H9 (cell line): Measurements from ENCODE around the gene SLC8B1. TPM values are rescaled to one million over a fixed set of nuclear protein-coding genes. Genes with fewer than 3 reads are reported as not detected.
A peak's percentile ranks its signal among the peaks of the same experiment; 100 is the strongest.

Source experiments
- DNase-seq: peaks from one replicate; pipeline ENCODE4 v3.0.0-alpha.2; 2017
- H2AFZ ChIP-seq: one replicate; pipeline ENCODE4 v1.6.1; 2013; ENCODE audit warnings: mild to moderate bottlenecking, low read length, control low read depth, moderate library complexity
- H2AK5ac ChIP-seq: 2 replicates; pipeline ENCODE4 v1.6.1; 2013; ENCODE audit warnings: low read length, control low read depth, mixed read lengths; ENCODE audit not compliant: insufficient read length
- H2BK120ac ChIP-seq: one replicate; pipeline ENCODE4 v1.6.1; 2013; ENCODE audit warnings: low read depth, mild to moderate bottlenecking, low read length, control low read depth, inconsistent platforms; ENCODE audit not compliant: poor library complexity, severe bottlenecking
- H2BK12ac ChIP-seq: 2 replicates; pipeline ENCODE4 v1.6.1; 2013; ENCODE audit warnings: low read length, control low read depth, mixed read lengths, low read depth; ENCODE audit not compliant: insufficient read length
- H2BK15ac ChIP-seq: 2 replicates; pipeline ENCODE4 v1.6.1; 2013; ENCODE audit warnings: low read depth, low read length, control low read depth
- H2BK20ac ChIP-seq: one replicate; pipeline ENCODE4 v1.6.1; 2013; ENCODE audit warnings: low read depth, mild to moderate bottlenecking, low read length, control low read depth, inconsistent platforms; ENCODE audit not compliant: poor library complexity, severe bottlenecking
- H2BK5ac ChIP-seq: 2 replicates; pipeline ENCODE4 v1.6.1; 2013; ENCODE audit warnings: low read length, control low read depth, mixed read lengths; ENCODE audit not compliant: insufficient read length
- H3K14ac ChIP-seq: 2 replicates; pipeline ENCODE4 v1.6.1; 2013; ENCODE audit warnings: low read length, control low read depth; ENCODE audit not compliant: insufficient read depth
- H3K18ac ChIP-seq: 2 replicates; pipeline ENCODE4 v1.6.1; 2013; ENCODE audit warnings: low read depth, mild to moderate bottlenecking, mixed read lengths, low read length, control low read depth; ENCODE audit not compliant: insufficient read length
- H3K23ac ChIP-seq: 2 replicates; pipeline ENCODE4 v1.6.1; 2013; ENCODE audit warnings: low read length, control low read depth, mixed read lengths, low read depth; ENCODE audit not compliant: insufficient read length
- H3K23me2 ChIP-seq: 2 replicates; pipeline ENCODE4 v1.6.1; 2013; ENCODE audit warnings: low read depth, mild to moderate bottlenecking, mixed read lengths, low read length, control low read depth; ENCODE audit not compliant: insufficient read length, poor library complexity, severe bottlenecking
- H3K27ac ChIP-seq: 2 replicates; pipeline ENCODE4 v1.5.1; 2013; ENCODE audit warnings: low read length, control low read depth, mixed read lengths, low read depth; ENCODE audit not compliant: insufficient read length
- H3K27me3 ChIP-seq: 2 replicates; pipeline ENCODE4 v1.6.1; 2013; ENCODE audit warnings: low read length, control low read depth, inconsistent platforms; ENCODE audit not compliant: insufficient read depth
- H3K4ac ChIP-seq: 2 replicates; pipeline ENCODE4 v1.6.1; 2013; ENCODE audit warnings: low read depth, mild to moderate bottlenecking, control low read depth, inconsistent platforms, low read length, moderate library complexity
- H3K4me1 ChIP-seq: 2 replicates; pipeline ENCODE4 v1.6.1; 2013; ENCODE audit warnings: low read length, control low read depth, inconsistent platforms; ENCODE audit not compliant: insufficient read depth
- H3K4me2 ChIP-seq: 2 replicates; pipeline ENCODE4 v1.6.1; 2013; ENCODE audit warnings: low read length, control low read depth, mixed read lengths; ENCODE audit not compliant: insufficient read length, insufficient read depth
- H3K56ac ChIP-seq: 2 replicates; pipeline ENCODE4 v1.6.1; 2013; ENCODE audit warnings: low read depth, mild to moderate bottlenecking, mixed read lengths, low read length, control low read depth; ENCODE audit not compliant: insufficient read length
- H3K79me1 ChIP-seq: 2 replicates; pipeline ENCODE4 v1.6.1; 2013; ENCODE audit warnings: low read depth, mild to moderate bottlenecking, moderate library complexity, low read length, control low read depth, inconsistent platforms; ENCODE audit not compliant: insufficient read depth, poor library complexity, severe bottlenecking
- H3K79me2 ChIP-seq: 2 replicates; pipeline ENCODE4 v1.6.1; 2013; ENCODE audit warnings: low read length, control low read depth, inconsistent platforms; ENCODE audit not compliant: insufficient read depth
- H3K9ac ChIP-seq: 2 replicates; pipeline ENCODE4 v1.6.1; 2013; ENCODE audit warnings: low read length, control low read depth, mixed read lengths; ENCODE audit not compliant: insufficient read length; ENCODE audit errors: extremely low read depth
- H3K9me3 ChIP-seq: one replicate; pipeline ENCODE4 v1.6.1; 2013; ENCODE audit warnings: low read depth, low read length, inconsistent platforms; ENCODE audit not compliant: control insufficient read depth
- H3T11ph ChIP-seq: one replicate; pipeline ENCODE4 v1.6.1; 2013; ENCODE audit warnings: mild to moderate bottlenecking, low read length, control low read depth, inconsistent platforms
- H4K20me1 ChIP-seq: one replicate; pipeline ENCODE4 v1.6.1; 2013; ENCODE audit not compliant: control insufficient read depth, insufficient read length, insufficient read depth
- H4K5ac ChIP-seq: 2 replicates; pipeline ENCODE4 v1.6.1; 2013; ENCODE audit warnings: low read depth, mild to moderate bottlenecking, mixed read lengths, low read length, control low read depth; ENCODE audit not compliant: insufficient read length
- H4K8ac ChIP-seq: replicated peaks from 2 replicates; pipeline ENCODE4 v1.6.1; 2013; ENCODE audit warnings: low read length, control low read depth, mixed read lengths, low read depth; ENCODE audit not compliant: insufficient read length
- H4K91ac ChIP-seq: 2 replicates; pipeline ENCODE4 v1.6.1; 2013; ENCODE audit warnings: low read depth, mild to moderate bottlenecking, moderate library complexity, mixed read lengths, low read length, control low read depth; ENCODE audit not compliant: insufficient read length
- H3K27ac Mint-ChIP-seq, 3 experiments: 2 replicates in 2 of 3; 3 replicates in 1 of 3; pipeline ENCODE4 v1.8.0; 2020 to 2021; ENCODE audit warnings: mixed read lengths in 3 of 3, mild to moderate bottlenecking in 1 of 3, moderate library complexity in 1 of 3
- H3K27me3 Mint-ChIP-seq: 2 replicates; pipeline ENCODE4 v1.8.0; 2021; ENCODE audit warnings: low read depth, mild to moderate bottlenecking, moderate library complexity, mixed read lengths
- H3K36me3 Mint-ChIP-seq, 3 experiments: 2 replicates in 2 of 3; 3 replicates in 1 of 3; pipeline ENCODE4 v1.8.0; 2020 to 2021; ENCODE audit warnings: low read depth in 3 of 3, mixed read lengths in 3 of 3; ENCODE audit not compliant: insufficient read depth in 1 of 3
- H3K4me1 Mint-ChIP-seq, 2 experiments: 2 replicates each; pipeline ENCODE4 v1.8.0; 2020; ENCODE audit warnings: mixed read lengths in 2 of 2
- H3K4me3 Mint-ChIP-seq, 2 experiments: 2 replicates in 1 of 2; 3 replicates in 1 of 2; pipeline ENCODE4 v1.8.0; 2020 to 2021; ENCODE audit warnings: mild to moderate bottlenecking in 2 of 2, mixed read lengths in 2 of 2, moderate library complexity in 1 of 2
- H3K9me3 Mint-ChIP-seq, 2 experiments: 2 replicates in 1 of 2; 3 replicates in 1 of 2; pipeline ENCODE4 v1.8.0; 2020; ENCODE audit warnings: mild to moderate bottlenecking in 2 of 2, mixed read lengths in 2 of 2, moderate library complexity in 1 of 2
- CTCF ChIP-seq: fragments of 200-600 bp; sonication (generic); conservative IDR thresholded peaks from 3 replicates; pipeline ENCODE4 v1.8.0; 2021; ENCODE audit warnings: antibody characterized with exemption, mild to moderate bottlenecking
- WGBS: extraction: QIAGEN DNeasy Blood & Tissue Kit; methylation state at CpG from one replicate; pipeline ENCODE4 v1.1.7; 2013; ENCODE audit warnings: missing lambda C conversion rate, low lambda C conversion rate, mixed read lengths; ENCODE audit not compliant: insufficient read length; ENCODE audit errors: extremely low coverage; 5-methylcytosine and 5-hydroxymethylcytosine counted together
- total RNA-seq: library from RNA; stranded (reverse); gene quantifications from 2 replicates; pipeline ENCODE4 v1.2.1, GENCODE V29; 2021

The SLC8B1 gene
- total RNA-seq, 1 experiment from 2014 or later, result 10.4 TPM

GRCh38 chr12:113276946-113277500 is 57.9 kb downstream of the SLC8B1 start:
- no CpG with 5 or more reads among the region's 10 CpGs for WGBS
- no peak for DNase-seq
- Histone ChIP-seq H3T11ph (no peak overlapping the region), H3K27ac (no peak overlapping the region), H4K91ac (no peak overlapping the region), H3K14ac (no peak overlapping the region), H4K5ac (no peak overlapping the region), H3K56ac (no peak overlapping the region), H2BK15ac (no peak overlapping the region), H4K20me1 (no peaks in the 10 kb centered on the region), H2BK120ac (no peak overlapping the region), H3K23ac (no peak overlapping the region), H3K18ac (no peak overlapping the region), H3K23me2 (no peaks in the 10 kb centered on the region), H2BK5ac (no peak overlapping the region), H3K4me2 (no peak overlapping the region), H3K79me1 (no peaks in the 10 kb centered on the region), H2BK12ac (no peak overlapping the region), H3K9me3 (no peaks in the 10 kb centered on the region), H4K8ac (no peak overlapping the region), H2BK20ac (no peak overlapping the region), H3K4ac (no peak overlapping the region), H3K4me1 (no peaks in the 10 kb centered on the region), H3K9ac (no peak overlapping the region), H2AFZ (no peak overlapping the region), H2AK5ac (no peak overlapping the region), H3K27me3 (no peaks in the 10 kb centered on the region), H3K79me2 (no peaks in the 10 kb centered on the region)
- TF ChIP-seq CTCF, result no peak
- H3K27me3 Mint-ChIP-seq, result no peaks in the 10 kb centered on the region
- peak overlapping the region in 1 of 3 experiments; percentile 57; a peak in 2 of 7 replicates for H3K27ac Mint-ChIP-seq
- H3K4me3 Mint-ChIP-seq, result no peak overlapping the region
- no peaks in the 10 kb centered on the region for H3K9me3 Mint-ChIP-seq
- peaks cover 5 to 13% (median 11%) of the 10 kb centered on the region in 3 experiments; a peak in 4 of 7 replicates for H3K36me3 Mint-ChIP-seq
- H3K4me1 Mint-ChIP-seq, result peaks cover 5 to 10% of the 10 kb centered on the region in 2 experiments
